Measurements from ENCODE around the gene TRNAU1AP. TPM values are rescaled to one million over a fixed set of nuclear protein-coding genes. Genes with fewer than 3 reads are reported as not detected.
"Not testable (repeated sequence)": the region's sequence is repeated elsewhere in the genome, so short reads cannot be mapped to it uniquely, and the experiment has no call there.

TRNAU1AP gene
- total RNA-seq, 1 donor from 2014 or later, result 15.9 TPM

DNA sequence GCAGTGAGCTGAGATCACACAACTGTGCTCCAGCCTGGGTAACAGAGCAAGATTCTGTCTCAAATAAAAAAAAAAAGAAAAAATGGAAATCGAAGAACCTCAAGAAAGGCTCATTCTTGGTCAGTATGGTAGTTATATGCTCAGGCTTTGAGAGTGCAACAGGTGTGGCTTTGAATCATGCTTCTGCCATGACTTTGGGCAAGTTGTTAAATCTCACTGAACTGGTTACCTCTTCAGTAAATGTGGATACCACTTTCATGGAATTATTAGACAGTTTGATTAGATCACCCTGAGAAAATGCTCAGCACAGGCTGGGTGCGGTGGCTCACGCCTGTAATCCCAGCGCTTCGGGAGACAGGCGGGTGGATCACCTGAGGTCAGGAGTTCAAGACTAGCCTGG, 12.8 kb downstream of the TRNAU1AP start:
- ATAC-seq (no peak), DNase-seq (ENCODE audit: missing footprints) (no peak)
- intact Hi-C loops (cut with DNase I), result no loop called here

DNA sequence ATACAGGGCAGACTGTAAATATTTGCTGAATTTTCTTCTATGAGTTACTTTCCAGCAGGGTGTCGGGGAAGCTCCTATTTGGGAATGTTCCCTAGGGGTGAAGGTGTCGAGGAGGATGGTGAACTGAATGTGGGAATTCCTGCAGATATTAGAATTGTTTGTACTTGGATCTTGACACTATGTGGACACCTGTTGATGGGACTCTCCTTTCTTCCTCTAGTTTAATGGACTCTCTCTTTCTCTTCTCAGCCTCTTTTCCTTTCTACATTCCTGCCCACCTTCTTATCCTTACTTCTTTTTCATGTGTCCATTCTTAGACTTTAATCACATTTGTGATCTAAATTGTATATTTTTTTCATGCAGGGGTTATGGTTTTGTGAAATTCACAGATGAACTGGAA, 14.0 kb downstream of the TRNAU1AP start:
- intact Hi-C loops (cut with DNase I), result no loop called here
- no peak for DNase-seq (ENCODE audit: missing footprints)
- no peak for ATAC-seq

DNA sequence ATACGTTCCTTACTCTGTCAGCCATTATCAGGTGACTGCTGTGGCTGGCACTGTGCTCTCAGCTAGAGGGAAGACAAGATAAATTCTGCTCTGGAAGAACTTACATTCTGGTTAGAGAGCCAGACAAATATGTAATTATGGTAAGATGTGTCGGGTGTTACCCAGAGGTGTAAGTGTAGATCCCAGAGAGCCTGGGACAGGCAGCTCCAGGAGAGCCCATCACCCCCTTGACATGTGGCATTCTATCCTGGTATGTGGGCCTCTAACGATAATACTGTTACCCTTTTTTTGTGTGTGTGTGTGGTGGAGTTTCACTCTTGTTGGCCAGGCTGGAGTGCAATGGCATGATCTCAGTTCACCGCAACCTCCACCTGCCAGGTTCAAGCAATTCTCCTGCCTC, 19.0 kb downstream of the TRNAU1AP start:
- intact Hi-C loops (cut with DNase I), result no loop called here
- no peak for DNase-seq (ENCODE audit: missing footprints)
- no peak for ATAC-seq

DNA sequence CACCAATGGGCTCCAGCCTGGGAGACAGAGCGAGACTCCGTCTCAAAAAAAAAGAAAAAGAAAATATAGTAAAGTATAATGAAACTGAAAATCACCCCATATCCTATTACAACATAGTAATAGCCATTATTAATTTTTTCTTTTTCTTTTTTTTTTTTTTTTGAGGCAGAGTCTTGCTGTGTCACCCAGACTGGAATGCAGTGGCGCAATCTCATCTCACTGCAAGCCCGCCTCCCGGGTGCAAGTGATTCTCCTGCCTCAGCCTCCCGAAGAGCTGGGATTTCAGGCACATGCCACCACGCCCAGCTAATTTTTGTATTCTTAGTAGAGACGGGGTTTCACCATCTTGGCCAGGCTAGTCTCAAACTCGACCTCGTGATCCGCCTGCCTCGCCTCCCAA, 20.0 kb downstream of the TRNAU1AP start:
- ATAC-seq; DNase-seq (ENCODE audit: missing footprints): not testable (repeated sequence)

DNA sequence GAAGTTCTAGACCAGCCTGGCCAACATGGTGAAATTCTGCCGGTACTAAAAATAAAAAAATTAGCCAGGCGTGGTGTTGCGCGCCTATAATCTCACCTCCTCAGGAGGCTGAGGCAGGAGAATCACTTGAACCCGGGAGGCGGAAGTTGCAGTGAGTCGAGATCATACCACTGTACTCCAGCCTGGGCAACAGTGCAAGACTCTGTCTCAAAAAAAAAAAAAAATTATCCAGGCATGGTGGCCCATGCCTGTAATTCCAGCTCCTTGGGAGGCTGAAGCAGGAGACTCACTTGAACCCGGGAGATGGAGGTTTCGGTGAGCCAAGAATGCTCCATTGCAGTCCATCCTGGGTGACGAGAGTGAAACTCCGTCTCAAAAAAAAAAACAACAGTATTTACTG, 20.7 kb downstream of the TRNAU1AP start:
- ATAC-seq, result no peak

More for the DNA sequence above, 20.0 kb downstream of the TRNAU1AP start:
- intact Hi-C loops (cut with DNase I), result not testable (repeated sequence)

DNA sequence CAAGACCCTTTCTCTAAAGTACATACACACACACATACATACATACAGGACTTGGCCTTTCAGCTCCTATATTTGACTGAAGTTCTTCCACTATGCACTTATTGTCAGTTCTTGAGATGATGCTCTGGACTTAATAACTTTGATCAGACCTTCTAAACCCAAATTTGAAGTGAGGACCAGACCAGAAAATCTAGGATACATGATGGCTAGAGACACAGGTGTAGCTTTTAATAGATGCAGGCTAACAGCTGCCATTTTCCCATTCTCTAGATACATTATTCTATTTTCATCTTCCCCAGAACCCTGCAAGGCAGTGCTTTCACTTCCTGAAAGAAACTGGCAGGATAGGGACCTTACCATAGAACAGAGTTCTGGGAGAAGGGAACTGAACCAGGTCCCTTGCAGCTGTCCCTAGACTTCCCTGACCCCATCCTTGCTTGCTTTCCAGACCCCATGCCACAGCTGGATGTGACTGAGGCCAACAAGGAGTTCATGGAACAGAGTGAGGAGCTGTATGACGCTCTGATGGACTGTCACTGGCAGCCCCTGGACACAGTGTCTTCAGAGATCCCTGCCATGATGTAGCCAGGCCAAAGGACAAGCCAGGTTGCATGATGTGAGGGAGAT, 24.3 kb downstream of the TRNAU1AP start:
- intact Hi-C loops (cut with DNase I), result no loop called here
- no peak for DNase-seq (ENCODE audit: missing footprints)
- no peak for ATAC-seq

More for the DNA sequence above, 20.7 kb downstream of the TRNAU1AP start:
- intact Hi-C loops (cut with DNase I), result no loop called here
- no peak for DNase-seq (ENCODE audit: missing footprints)

DNA sequence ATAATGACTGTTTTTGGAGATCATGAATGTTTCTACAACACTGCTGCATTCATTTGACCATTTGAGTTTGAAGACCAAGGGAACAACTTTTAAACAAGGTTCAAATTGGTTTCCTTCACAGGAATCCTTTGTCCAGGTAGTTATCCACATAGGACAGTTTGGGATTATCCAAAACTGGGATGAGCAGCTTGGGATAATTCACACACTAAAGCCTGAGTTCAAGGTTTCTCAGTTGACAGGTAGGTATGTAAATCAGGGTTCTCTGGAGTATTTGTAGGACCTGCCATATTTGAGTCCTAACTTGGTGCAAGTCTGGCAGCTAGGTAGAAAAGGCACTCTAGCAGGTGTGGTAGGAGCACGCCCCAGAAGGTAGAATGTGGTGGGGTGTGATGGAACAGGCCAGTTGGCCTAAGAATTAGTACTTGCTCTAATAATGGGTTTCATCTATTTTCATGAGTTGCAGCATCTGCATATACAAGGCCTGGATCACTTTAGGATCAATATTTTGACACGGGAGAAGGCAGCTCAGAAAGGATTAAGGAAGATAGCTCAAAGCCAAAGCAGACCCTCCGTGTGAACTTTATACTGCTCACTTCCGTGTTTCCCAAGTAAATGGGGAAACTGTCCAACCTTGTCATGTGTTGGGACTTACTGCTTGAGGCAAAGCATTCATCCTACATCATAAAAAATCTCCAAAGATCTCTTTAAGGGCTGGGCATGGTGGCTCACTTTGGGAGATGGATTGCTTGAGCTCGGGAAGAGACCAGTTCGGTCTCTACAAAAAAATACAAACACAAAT, 25.1 kb downstream of the TRNAU1AP start:
- DNase-seq (ENCODE audit: missing footprints), result no peak

DNA sequence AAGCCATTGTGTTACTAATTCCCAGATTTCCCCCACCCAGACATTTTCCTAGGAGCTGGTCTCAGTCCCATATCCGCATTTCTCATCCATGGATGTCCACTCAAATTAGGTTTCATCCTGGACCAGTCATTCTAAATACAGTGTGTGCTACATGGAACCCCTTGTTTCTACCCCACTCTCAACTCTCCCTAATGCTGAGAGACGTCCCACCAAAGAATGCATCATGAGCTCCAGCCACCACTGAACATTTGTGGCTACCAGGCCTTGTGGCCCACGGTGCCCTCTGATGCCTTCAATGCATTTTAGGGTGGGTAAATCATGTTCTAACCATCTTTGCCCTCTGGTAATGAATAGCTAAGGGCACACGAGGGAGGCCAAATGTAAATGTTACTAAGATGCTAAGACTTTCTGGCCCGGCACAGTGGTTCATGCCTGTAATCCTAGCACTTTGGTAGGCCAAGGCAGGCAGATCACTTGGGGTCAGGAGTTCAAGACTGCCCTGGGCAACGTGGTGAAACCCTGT, 25.9 kb downstream of the TRNAU1AP start:
- DNase-seq (ENCODE audit: missing footprints), result no peak

More for the DNA sequence above, 25.1 kb downstream of the TRNAU1AP start:
- ATAC-seq, result no peak
- intact Hi-C loops (cut with DNase I), result no loop called here

DNA sequence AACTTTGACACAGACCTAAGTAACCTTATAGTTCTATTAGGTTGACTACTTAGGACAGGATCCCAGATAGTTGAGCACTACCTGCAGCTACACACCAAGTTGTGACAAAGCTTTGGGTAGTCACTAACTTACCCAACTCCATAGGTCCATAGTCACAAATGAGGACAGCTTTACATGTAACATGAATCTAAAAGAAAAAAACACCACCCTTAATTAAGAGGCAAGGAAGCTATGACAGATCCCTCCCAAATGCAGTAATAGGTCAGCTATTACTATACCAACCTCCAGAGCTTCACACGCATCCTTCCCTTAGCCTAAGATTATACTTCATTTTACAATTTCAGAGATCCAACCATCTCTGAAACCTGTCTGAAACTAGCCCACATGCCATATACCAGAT, 26.5 kb downstream of the TRNAU1AP start:
- no peak for ATAC-seq

More for the DNA sequence above, 25.9 kb downstream of the TRNAU1AP start:
- intact Hi-C loops (cut with DNase I), result no loop called here
- no peak for ATAC-seq

DNA sequence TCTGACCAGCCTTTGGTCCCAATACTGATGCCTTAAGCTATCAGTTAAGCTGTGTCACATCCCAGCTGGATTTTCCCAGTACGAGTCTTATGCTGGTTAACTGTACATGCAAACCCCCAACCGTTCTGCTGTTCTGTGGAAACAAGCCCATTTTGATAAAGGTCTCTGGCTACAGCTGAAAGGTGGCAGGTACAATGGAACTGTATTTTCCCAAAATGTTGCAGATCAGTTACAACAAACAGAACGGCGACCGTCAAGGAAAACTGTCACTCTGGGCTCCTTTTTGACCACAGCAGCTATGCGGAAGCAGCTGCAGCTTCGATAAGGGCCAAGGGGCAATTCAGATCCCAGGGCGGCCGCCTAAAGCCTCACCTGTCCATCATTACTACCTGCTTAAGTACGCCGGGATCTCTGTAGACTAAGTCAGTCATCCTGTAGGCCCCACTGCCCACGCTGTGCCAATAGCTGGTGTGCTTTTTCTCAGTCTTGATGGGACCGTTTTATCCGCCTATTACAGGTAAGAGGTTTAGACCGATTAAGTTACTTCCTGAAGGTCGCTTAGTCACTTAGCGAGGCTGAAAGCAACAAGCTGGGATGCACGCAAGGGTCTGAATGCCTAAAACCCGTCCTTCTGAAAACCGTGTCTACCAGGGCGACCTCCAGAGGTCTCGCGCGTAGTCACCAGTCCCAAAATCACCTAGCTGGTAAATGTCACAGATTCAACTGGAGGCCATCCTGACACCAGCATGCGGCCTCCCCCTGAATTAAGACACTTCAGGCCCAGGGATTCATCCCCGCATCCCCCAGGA, 28.0 kb downstream of the TRNAU1AP start:
- intact Hi-C loops (cut with DNase I), result loop anchor here (2.0 kb wide), 2 partner anchors 28 to 62 kb away; partner anchors contain the start of genes TAF12 and TRNAU1AP
- ATAC-seq (peak; percentile 24), DNase-seq (ENCODE audit: missing footprints) (no peak)

More for the DNA sequence above, 26.5 kb downstream of the TRNAU1AP start:
- no peak for DNase-seq (ENCODE audit: missing footprints)
- intact Hi-C loops (cut with DNase I), result no loop called here

DNA sequence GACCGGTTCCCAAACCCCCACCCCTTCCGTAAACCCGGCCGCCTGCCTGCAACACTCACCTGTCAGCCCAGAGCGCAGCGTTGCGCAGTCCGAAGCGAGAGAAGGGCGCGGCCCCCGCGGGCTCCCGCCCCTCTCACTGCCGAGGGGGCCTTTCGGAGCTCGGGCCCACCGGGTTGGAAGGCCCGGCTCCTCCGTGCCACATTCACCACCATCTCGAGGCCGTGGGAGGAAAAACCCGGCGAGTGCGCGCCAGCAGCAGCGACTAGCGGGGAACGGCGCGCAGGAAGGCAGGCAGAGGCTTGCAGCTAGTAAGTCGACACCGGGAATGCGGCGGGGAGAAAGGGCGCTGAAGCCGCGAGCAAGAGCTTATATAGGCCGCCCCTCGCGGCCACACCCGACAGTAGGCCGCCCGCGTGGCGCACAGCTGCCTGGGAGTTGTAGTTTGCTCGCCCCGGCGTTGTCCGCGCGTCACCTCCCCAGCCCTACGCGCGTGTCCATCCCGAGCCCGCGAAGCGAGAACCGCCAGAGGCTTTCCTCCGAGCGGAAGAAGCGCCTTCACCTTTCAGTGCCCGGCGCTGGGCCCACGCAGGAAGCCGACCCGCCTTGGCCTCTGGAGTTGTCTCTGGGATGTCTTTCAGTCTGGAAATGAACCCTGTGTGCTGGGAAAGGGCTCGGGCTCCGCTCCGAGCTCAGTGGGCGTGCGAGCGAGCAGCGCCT, 28.8 kb downstream of the TRNAU1AP start:
- ATAC-seq (peak; percentile 99), DNase-seq (ENCODE audit: missing footprints) (peak; percentile 99)
- intact Hi-C loops (cut with DNase I), result loop anchor here (2.0 kb wide), 2 partner anchors 29 to 61 kb away; partner anchors contain the start of genes TAF12 and TRNAU1AP

DNA sequence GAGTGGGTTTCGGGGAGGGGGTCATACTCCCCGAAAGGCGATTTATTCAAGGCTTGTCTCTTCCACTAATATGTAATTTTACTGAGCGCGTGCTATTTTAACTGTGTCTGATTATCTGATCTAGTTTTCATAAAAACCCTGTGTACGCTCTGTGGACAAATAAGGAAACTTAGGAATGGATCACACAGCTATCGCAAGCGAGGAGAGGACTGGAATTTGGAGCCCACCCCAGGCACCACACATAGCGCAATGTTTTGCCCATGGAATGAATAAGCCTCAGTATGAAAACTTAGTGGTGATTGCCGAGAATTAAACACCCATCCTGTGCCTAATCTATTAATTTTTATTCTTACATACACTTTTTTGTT, 29.3 kb downstream of the TRNAU1AP start:
- ATAC-seq (peak; percentile 8), DNase-seq (ENCODE audit: missing footprints) (no peak)
- intact Hi-C loops (cut with DNase I), result no loop called here

DNA sequence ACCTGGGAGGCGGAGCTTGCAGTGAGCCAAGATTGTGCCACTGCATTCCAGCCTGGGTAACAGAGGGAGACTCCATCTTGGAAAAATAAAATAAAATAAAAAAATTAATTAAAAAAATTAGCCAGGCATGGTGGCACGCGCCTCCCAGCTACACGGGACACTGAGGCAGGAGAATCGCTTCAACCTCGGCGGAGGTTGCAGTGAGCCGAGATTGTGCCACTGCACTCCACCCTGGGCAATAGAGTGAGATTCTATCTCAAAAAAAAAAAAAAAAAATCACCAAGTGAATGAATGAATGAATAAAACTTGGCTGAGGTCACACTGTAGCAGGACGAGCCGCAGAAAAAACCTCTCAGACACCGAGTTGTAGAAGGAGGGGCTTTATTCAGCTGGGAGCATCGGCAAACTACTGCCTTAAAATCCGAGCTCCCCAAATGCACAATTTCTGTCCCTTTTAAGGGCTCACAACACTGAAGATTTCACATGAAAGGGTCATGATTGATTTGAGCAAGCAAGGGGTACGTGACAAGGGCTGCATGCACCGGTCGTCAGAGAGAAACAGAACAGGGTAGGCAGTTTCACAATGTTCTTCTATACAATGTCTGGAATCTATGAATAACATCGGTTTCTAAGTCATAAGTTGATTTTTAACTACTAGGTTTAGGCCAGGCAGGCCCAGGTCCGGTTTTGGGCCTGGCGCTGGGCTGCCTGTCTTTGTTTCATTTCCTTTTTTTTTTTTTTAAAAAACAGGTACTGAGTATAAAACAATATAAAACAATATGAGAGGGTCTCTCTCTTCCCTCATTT, 33.9 kb downstream of the TRNAU1AP start:
- intact Hi-C loops (cut with DNase I); ATAC-seq; DNase-seq (ENCODE audit: missing footprints): not testable (repeated sequence)

DNA sequence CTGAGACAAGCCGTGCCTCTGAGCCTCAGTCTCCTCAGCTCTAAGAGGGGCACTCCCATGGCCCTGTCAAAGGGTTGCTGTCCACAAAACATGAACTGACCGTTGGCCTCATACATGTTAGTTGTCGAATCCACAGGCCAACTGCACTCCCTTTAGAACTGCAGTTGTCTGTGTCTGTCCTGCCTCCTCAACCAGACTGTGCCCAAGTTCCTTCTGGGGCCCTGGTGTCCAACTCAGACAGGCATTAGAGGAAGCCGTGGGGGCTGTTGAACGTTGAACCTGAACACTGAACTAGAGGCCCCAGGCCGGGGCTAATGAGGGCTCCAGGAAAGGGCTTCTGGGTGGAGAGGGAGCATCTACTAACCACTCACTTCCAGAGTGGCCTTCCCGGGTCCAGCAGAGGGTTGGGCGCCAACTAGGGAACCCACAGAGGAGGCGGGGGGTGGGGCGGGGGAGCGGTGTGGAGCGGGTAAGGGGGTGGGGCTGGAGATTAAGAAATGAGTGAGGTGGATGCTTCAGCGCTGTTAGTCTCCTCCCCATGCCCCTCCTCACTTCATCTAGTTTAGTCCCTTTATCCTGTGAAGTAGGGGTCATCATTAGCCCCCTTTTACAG, 38.9 kb downstream of the TRNAU1AP start, which contains the start of gene RAB42:
Gene RAB42, plus strand, starts transcription at position 558 of the 613 bp plus-strand sequence. CDS start 247 bp downstream, outside the sequence.
- peak; percentile 68 for ATAC-seq

DNA sequence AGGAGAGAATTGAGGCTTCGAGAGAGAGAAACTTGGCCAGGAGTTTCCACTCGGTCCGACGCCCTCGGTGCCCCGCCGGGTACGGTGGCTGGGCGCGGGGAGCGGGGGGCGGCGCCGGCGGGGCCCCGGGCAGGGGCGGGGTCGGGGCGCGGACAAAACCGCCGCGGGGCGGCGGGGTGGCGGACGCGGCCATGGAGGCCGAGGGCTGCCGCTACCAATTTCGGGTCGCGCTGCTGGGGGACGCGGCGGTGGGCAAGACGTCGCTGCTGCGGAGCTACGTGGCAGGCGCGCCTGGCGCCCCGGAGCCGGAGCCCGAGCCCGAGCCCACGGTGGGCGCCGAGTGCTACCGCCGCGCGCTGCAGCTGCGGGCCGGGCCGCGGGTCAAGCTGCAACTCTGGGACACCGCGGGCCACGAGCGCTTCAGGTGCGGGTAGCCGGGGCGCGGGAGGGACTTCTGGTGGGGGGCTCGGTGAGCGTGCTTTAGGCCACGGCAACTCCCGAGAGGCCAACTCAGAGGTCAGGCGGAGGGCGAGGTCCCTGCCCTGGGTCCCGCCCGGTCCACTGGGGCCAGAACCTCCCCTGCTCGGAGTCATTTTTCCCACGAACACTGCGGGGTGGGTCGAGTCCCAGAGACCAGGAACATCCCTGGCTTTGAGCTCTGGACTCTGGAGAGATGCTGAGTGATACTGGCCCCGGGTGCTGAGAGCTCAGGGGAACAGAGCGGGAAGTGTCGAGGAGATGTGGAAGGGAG, 39.6 kb downstream of the TRNAU1AP start:
- no peak for DNase-seq (ENCODE audit: missing footprints)
- intact Hi-C loops (cut with DNase I), result no loop called here
- ATAC-seq, result peak; percentile 67

More for the DNA sequence above, 38.9 kb downstream of the TRNAU1AP start, which contains the start of gene RAB42:
- DNase-seq (ENCODE audit: missing footprints), result no peak
- intact Hi-C loops (cut with DNase I), result no loop called here

DNA sequence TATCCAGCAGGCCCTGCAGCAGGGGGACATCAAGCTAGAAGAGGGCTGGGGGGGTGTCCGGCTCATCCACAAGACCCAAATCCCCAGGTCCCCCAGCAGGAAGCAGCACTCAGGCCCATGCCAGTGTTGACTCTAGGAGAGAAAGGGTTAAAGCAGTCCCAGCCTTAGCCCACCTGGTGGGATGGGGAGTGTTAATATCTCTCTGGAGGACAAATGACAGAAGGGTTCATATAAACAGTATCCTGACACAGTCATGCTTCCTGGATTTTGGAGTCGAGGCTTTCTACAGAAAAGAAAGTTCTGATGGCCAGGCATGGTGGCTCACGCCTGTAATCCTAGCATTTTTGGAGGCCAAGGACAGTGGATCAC, 41.1 kb downstream of the TRNAU1AP start:
- intact Hi-C loops (cut with DNase I); ATAC-seq; DNase-seq (ENCODE audit: missing footprints): not testable (repeated sequence)
